Upper lobe of left lung (tissue), 4 donors: ENCODE data around the gene PRR33.

Source experiments
- EP300 ChIP-seq, 4 donors: sonication (generic); formaldehyde crosslinking; IDR thresholded peaks; one replicate each; pipeline ENCODE4 v1.5.1; 2017; ENCODE audit warnings: antibody characterized with exemption in 4 of 4, control low read depth in 2 of 4
- POLR2AphosphoS5 ChIP-seq, 2 donors: sonication (generic); formaldehyde crosslinking; IDR thresholded peaks; one replicate each; pipeline ENCODE4 v1.5.1; 2017; ENCODE audit warnings: antibody characterized with exemption in 2 of 2
- TF ChIP-seq, protein P1 (sequence below), 6 experiments: fragments of 450-650 bp in 4 of 6; fragments of 200-600 bp in 2 of 6; sonication (generic) in 2 of 6; IDR thresholded peaks; one replicate each; pipeline ENCODE4 v1.5.1; 2016 to 2019; ENCODE audit warnings: antibody characterized with exemption in 6 of 6

DNA sequence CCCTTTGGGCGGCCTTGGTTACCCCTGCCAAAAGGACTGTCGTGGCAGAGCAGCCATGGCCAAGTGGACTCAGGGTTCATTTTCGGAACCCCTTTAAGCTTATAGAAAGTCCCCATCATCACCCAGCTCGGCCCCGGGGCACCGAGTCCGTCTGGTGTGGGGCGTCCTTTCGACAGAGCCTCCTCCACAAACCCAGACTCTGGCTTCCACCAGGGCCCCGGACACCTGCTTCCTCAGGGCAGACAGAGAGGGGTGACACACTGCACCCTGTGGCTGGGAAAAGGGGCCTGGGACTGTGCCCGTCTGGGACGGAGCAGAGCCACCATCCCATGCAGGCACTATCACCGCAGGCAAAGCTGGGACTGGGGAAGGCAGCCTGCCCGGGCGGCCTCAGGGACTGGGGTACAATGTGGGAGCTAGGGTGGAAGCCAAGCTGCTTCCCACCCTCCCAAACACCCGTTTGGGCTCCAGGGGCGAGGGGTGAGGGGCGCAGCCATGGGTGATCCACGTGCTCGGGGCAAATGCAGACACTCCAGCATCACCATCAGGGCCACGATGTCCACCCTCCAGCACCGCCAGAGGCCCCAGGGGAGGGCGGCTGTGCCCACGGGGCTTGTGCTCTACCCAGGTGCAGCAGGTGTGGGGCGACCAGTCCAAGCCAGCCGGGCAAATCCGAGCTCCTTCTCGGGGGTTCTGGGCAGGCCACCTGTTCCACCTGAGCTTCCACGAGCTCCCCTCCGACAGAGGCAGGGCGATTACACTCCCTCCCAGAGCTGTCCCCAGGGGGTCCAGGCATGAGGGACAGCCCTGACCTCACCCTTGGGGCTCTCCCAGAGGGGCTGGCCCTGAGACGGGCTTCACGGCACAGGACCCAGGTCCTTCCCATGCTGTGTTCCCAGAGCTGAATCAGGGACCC, 43.7 kb upstream of the PRR33 start:
- TF ChIP-seq, protein P1, sequence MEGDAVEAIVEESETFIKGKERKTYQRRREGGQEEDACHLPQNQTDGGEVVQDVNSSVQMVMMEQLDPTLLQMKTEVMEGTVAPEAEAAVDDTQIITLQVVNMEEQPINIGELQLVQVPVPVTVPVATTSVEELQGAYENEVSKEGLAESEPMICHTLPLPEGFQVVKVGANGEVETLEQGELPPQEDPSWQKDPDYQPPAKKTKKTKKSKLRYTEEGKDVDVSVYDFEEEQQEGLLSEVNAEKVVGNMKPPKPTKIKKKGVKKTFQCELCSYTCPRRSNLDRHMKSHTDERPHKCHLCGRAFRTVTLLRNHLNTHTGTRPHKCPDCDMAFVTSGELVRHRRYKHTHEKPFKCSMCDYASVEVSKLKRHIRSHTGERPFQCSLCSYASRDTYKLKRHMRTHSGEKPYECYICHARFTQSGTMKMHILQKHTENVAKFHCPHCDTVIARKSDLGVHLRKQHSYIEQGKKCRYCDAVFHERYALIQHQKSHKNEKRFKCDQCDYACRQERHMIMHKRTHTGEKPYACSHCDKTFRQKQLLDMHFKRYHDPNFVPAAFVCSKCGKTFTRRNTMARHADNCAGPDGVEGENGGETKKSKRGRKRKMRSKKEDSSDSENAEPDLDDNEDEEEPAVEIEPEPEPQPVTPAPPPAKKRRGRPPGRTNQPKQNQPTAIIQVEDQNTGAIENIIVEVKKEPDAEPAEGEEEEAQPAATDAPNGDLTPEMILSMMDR (IDR thresholded peaks at IDR 0.05) = no peak
- TF ChIP-seq POLR2AphosphoS5 (IDR thresholded peaks at IDR 0.05) (no peak), EP300 (IDR thresholded peaks at IDR 0.05) (no peak)
